Measurements from ENCODE around the gene SETD5. TPM values are rescaled to one million over a fixed set of nuclear protein-coding genes. Genes with fewer than 3 reads are reported as not detected.
"Not testable (repeated sequence)": the region's sequence is repeated elsewhere in the genome, so short reads cannot be mapped to it uniquely, and the experiment has no call there.

The SETD5 gene
- total RNA-seq, 2 experiments from 2014 or later: 118 to 128 TPM

- CTCF ChIA-PET: interaction anchor here (4.2 kb wide), 1 partner anchor 11 kb away, joined by 37 read pairs; no protein-coding TSS in a partner anchor
- ATAC-seq (no peak), DNase-seq (no peak)
- Mint-ChIP-seq H3K4me1 (ENCODE audit: low read depth) (no peaks in the 10 kb centered on the region), H3K36me3 (ENCODE audit: low read depth) (peaks cover 10% of the 10 kb centered on the region), H3K27ac (no peak overlapping the region), H3K9me3 (peaks cover 8% of the 10 kb centered on the region), H3K27me3 (no peaks in the 10 kb centered on the region), H3K4me3 (no peak overlapping the region)
- POLR2A ChIA-PET: no interaction called here
- TF ChIP-seq, protein P1, sequence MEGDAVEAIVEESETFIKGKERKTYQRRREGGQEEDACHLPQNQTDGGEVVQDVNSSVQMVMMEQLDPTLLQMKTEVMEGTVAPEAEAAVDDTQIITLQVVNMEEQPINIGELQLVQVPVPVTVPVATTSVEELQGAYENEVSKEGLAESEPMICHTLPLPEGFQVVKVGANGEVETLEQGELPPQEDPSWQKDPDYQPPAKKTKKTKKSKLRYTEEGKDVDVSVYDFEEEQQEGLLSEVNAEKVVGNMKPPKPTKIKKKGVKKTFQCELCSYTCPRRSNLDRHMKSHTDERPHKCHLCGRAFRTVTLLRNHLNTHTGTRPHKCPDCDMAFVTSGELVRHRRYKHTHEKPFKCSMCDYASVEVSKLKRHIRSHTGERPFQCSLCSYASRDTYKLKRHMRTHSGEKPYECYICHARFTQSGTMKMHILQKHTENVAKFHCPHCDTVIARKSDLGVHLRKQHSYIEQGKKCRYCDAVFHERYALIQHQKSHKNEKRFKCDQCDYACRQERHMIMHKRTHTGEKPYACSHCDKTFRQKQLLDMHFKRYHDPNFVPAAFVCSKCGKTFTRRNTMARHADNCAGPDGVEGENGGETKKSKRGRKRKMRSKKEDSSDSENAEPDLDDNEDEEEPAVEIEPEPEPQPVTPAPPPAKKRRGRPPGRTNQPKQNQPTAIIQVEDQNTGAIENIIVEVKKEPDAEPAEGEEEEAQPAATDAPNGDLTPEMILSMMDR (IDR thresholded peaks at IDR 0.05): no peak
- intact Hi-C loops (cut with micrococcal nuclease): no loop called here
Measured at GRCh38 chr3:9491506-9491905, 94.1 kb downstream of the SETD5 start.

DNA sequence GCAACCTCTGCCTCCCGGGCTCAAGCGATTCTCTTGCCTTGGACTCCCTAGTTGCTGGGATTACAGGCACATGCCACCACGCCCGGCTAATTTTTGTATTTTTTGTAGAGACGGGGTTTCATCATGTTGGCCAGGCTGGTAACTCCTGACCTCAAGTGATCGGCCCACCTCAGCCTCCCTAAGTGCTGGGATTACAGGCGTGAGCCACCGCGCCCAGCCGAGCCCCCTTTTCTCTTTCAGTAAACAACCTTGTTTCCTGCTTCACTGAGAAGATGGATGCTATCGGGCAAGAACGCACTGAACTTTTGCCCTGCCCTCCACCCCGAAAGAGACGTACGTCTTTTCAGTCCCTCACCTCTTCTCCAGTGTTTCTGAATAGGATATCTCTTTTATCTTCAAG, 96.6 kb downstream of the SETD5 start:
- ATAC-seq; intact Hi-C loops (cut with micrococcal nuclease); POLR2A ChIA-PET; H3K4me3 Mint-ChIP-seq; H3K4me1 Mint-ChIP-seq (ENCODE audit: low read depth); H3K27me3 Mint-ChIP-seq; H3K36me3 Mint-ChIP-seq (ENCODE audit: low read depth); CTCF ChIA-PET; H3K27ac Mint-ChIP-seq; H3K9me3 Mint-ChIP-seq; DNase-seq: not testable (repeated sequence)

DNA sequence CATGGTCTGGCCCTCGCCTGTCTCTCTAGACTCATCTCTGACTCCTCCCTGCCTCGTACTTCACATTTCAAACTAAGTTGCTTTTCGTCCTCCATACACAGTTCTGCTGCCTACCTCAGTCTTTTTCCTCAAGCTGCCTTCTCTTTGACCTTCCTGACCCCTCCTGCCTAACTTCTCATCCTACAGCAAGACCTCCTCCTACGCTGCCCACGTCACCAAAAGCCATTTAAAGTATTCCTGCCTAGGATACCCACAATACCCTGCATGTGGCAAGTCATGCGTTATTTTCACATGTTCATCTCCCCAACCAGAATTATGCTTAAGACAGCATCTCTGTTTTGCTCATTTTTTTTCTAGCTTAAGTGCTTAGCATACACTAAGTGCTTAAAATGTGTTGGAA, 99.5 kb downstream of the SETD5 start:
- CTCF ChIA-PET: interaction anchor here (2.2 kb wide), 1 partner anchor 143 kb away, joined by 8 read pairs; no protein-coding TSS in a partner anchor

GRCh38 chr3:9497821-9498565, 100.6 kb downstream of the SETD5 start:
- no peak overlapping the region for H3K27ac Mint-ChIP-seq

More for the DNA sequence above, 99.5 kb downstream of the SETD5 start:
- intact Hi-C loops (cut with micrococcal nuclease): no loop called here
- Mint-ChIP-seq H3K4me3 (no peak overlapping the region), H3K27me3 (peaks cover 22% of the 10 kb centered on the region), H3K9me3 (no peaks in the 10 kb centered on the region), H3K36me3 (ENCODE audit: low read depth) (peaks cover 3% of the 10 kb centered on the region), H3K4me1 (ENCODE audit: low read depth) (peaks cover 3% of the 10 kb centered on the region), H3K27ac (no peak overlapping the region)
- TF ChIP-seq, protein P1 (IDR thresholded peaks at IDR 0.05): no peak
- no peak for ATAC-seq
- POLR2A ChIA-PET: no interaction called here
- no peak for DNase-seq

GRCh38 chr3:9498781-9499180, 101.4 kb downstream of the SETD5 start:
- H3K4me3 Mint-ChIP-seq: no peak overlapping the region
- no peaks in the 10 kb centered on the region for H3K9me3 Mint-ChIP-seq
- no peak overlapping the region for H3K27ac Mint-ChIP-seq
- intact Hi-C loops (cut with micrococcal nuclease): no loop called here
- TF ChIP-seq, protein P1 (IDR thresholded peaks at IDR 0.05): no peak
- H3K4me1 Mint-ChIP-seq (ENCODE audit: low read depth): peaks cover 3% of the 10 kb centered on the region
- peaks cover 25% of the 10 kb centered on the region for H3K27me3 Mint-ChIP-seq
- POLR2A ChIA-PET: interaction anchor here (0.6 kb wide), 1 partner anchor 760 kb away, joined by 3 read pairs; no protein-coding TSS in a partner anchor
- CTCF ChIA-PET: no interaction called here
- no peak for DNase-seq
- ATAC-seq: no peak
- no peaks in the 10 kb centered on the region for H3K36me3 Mint-ChIP-seq (ENCODE audit: low read depth)

More at GRCh38 chr3:9497821-9498565, 100.6 kb downstream of the SETD5 start:
- TF ChIP-seq, protein P1 (IDR thresholded peaks at IDR 0.05): no peak
- H3K4me1 Mint-ChIP-seq (ENCODE audit: low read depth): peaks cover 3% of the 10 kb centered on the region
- intact Hi-C loops (cut with micrococcal nuclease): no loop called here
- DNase-seq (no peak), ATAC-seq (no peak)
- CTCF ChIA-PET: no interaction called here
- POLR2A ChIA-PET: interaction anchor here (0.6 kb wide), 2 partner anchors 203 to 760 kb away, joined by 3 read pairs; no protein-coding TSS in a partner anchor
- H3K9me3 Mint-ChIP-seq: no peaks in the 10 kb centered on the region
- H3K27me3 Mint-ChIP-seq: peaks cover 24% of the 10 kb centered on the region
- no peaks in the 10 kb centered on the region for H3K36me3 Mint-ChIP-seq (ENCODE audit: low read depth)
- no peak overlapping the region for H3K4me3 Mint-ChIP-seq
